K562 (cell line): Measurements from ENCODE around the gene TRIM24. TPM values are rescaled to one million over a fixed set of nuclear protein-coding genes. Genes with fewer than 3 reads are reported as not detected.
A peak's percentile ranks its signal among the peaks of the same experiment; 100 is the strongest.

Experiments
- BRD9 ChIP-seq: fragments of 450-650 bp; IDR thresholded peaks from 2 replicates; pipeline ENCODE4 v1.6.1; 2018; ENCODE audit warnings: low read depth; ENCODE audit not compliant: partially characterized antibody
- CBX1 ChIP-seq: sonication (generic); IDR thresholded peaks from 2 replicates; pipeline ENCODE4 v1.6.1; 2016; ENCODE audit warnings: antibody characterized with exemption, low read depth, mild to moderate bottlenecking
- ERF ChIP-seq: fragments of 450-650 bp; formaldehyde crosslinking; IDR thresholded peaks from 2 replicates; pipeline ENCODE4 v1.4.0; 2020; ENCODE audit warnings: mild to moderate bottlenecking, mixed read lengths
- FOXO4 ChIP-seq: fragments of 450-650 bp; formaldehyde crosslinking; IDR thresholded peaks from 2 replicates; pipeline ENCODE4 v1.4.0; 2020; ENCODE audit warnings: mild to moderate bottlenecking, moderate library complexity
- GATA2 ChIP-seq: sonication (generic); formaldehyde crosslinking; IDR thresholded peaks from 2 replicates; pipeline ENCODE4 v1.4.0; 2020; ENCODE audit warnings: mild to moderate bottlenecking, missing genetic modification reagents
- JUN ChIP-seq, 2 experiments: sonication (generic) in 1 of 2; formaldehyde crosslinking in 1 of 2; IDR thresholded peaks; 2 replicates each; pipeline versions ENCODE4 v1.6.1 to v1.8.0; 2012 to 2022; ENCODE audit warnings: borderline replicate concordance in 2 of 2, mild to moderate bottlenecking in 2 of 2, improper control_type of control experiment in 1 of 2, low read depth in 1 of 2, low read length in 1 of 2, missing genetic modification reagents in 1 of 2
- MYC ChIP-seq, 2 experiments: fragments of 250-450 bp in 1 of 2; sonication (Bioruptor Pico) in 1 of 2; IDR thresholded peaks; 2 replicates each; pipeline versions ENCODE4 v1.5.1 to v1.6.1; 2012 to 2021; ENCODE audit warnings: low read depth in 2 of 2, borderline replicate concordance in 1 of 2, improper control_type of control experiment in 1 of 2, low read length in 1 of 2, mild to moderate bottlenecking in 1 of 2, moderate library complexity in 1 of 2
- NFATC3 ChIP-seq: fragments of 450-650 bp; IDR thresholded peaks from 2 replicates; pipeline ENCODE4 v1.6.1; 2017; ENCODE audit warnings: mild to moderate bottlenecking
- POLR2AphosphoS2 ChIP-seq: IDR thresholded peaks from 2 replicates; pipeline ENCODE4 v1.6.1; 2012; ENCODE audit warnings: low read length, improper control_type of control experiment
- POLR2G ChIP-seq: fragments of 200-400 bp; formaldehyde crosslinking; IDR thresholded peaks from 2 replicates; pipeline ENCODE4 v1.6.1; 2017; ENCODE audit warnings: low read depth, mild to moderate bottlenecking, antibody characterized with exemption, low read length, moderate library complexity
- RERE ChIP-seq: sonication (generic); formaldehyde crosslinking; IDR thresholded peaks from 2 replicates; pipeline ENCODE4 v1.8.0; 2023; ENCODE audit warnings: missing genetic modification reagents, mild to moderate bottlenecking, borderline replicate concordance
- SMAD1 ChIP-seq: fragments of 150-350 bp; IDR thresholded peaks from 2 replicates; pipeline ENCODE4 v1.6.1; 2014; ENCODE audit warnings: low read length, low read depth; ENCODE audit not compliant: partially characterized antibody
- SUPT5H ChIP-seq: fragments of 450-650 bp; IDR thresholded peaks from 2 replicates; pipeline ENCODE4 v1.6.1; 2016
- TCF7 ChIP-seq: sonication (generic); IDR thresholded peaks from 2 replicates; pipeline ENCODE4 v1.6.1; 2016; ENCODE audit warnings: antibody characterized with exemption, borderline replicate concordance
- TEAD4 ChIP-seq, 2 experiments: sonication (generic) in 1 of 2; formaldehyde crosslinking in 1 of 2; IDR thresholded peaks; 2 replicates each; pipeline versions ENCODE4 v1.6.1 to v1.8.0; 2012 to 2022; ENCODE audit warnings: borderline replicate concordance in 1 of 2, inconsistent platforms in 1 of 2, low read length in 1 of 2, mild to moderate bottlenecking in 1 of 2, missing genetic modification reagents in 1 of 2
- ZBTB17 ChIP-seq: fragments of 450-650 bp; formaldehyde crosslinking; IDR thresholded peaks from 2 replicates; pipeline ENCODE4 v1.4.0; 2020; ENCODE audit warnings: mild to moderate bottlenecking
- ZNF507 ChIP-seq: conservative IDR thresholded peaks from 2 replicates; pipeline ENCODE4 v1.6.1; 2017; ENCODE audit warnings: missing genetic modification characterization, missing compliant biosample characterization
- ZZZ3 ChIP-seq: fragments of 450-650 bp; IDR thresholded peaks from 2 replicates; pipeline ENCODE4 v1.6.1; 2016; ENCODE audit warnings: antibody characterized with exemption, mild to moderate bottlenecking, moderate library complexity
- polyA plus RNA-seq, 8 experiments: library from polyadenylated mRNA; depleted of rRNA in 4 of 8; stranded (reverse) in 5 of 8; unstranded in 3 of 8; fragments of >200 nt; fragmentation: Nextera tagmentation in 2 of 8; fragmentation: Illumina TruSeq in 1 of 8; extraction: Ambion mirVana in 2 of 8; extraction: Trizol in 1 of 8; gene quantifications; 2 replicates each; pipeline versions ENCODE4 v1.2.1 to v1.2.3, GENCODE V29; 2011 to 2014; ENCODE audit warnings: inconsistent platforms in 1 of 8, missing spikeins in 1 of 8
- total RNA-seq, 7 experiments: library from RNA; depleted of rRNA in 6 of 7; stranded (reverse); fragments of >200 nt in 6 of 7; fragmentation: Illumina TruSeq in 2 of 7; extraction: Trizol in 2 of 7; gene quantifications; 2 replicates each; pipeline versions ENCODE4 v1.2.1 to v1.2.3, GENCODE V29; 2011 to 2021; ENCODE audit warnings: low replicate concordance in 1 of 7

The TRIM24 gene
- total and polyA plus RNA-seq, 9 of the 15 experiments (the other 6 are each of a cell fraction or from before 2014, with no cell fraction given) = 13.4 to 74.0 (median 41.7) TPM

GRCh38 chr7:138460176-138460648 lies at the start of gene TRIM24 (continued):
- 0 out of 2 replicates have a peak, but pooled peaks have one; percentile 9 for TF ChIP-seq FOXO4 (CRISPR knock-in tag)
- TF ChIP-seq POLR2G = peak; percentile 94
- TF ChIP-seq NFATC3 = no peak
- TF ChIP-seq GATA2 (CRISPR knock-in tag) = no peak
- no peak; the same call in 1 of the 2 replicates for TF ChIP-seq POLR2AphosphoS2
- TF ChIP-seq RERE = no peak; the same call in none of the 2 replicates
- peak; percentile 53; the same call in 1 of the 2 replicates for TF ChIP-seq TEAD4 (IDR thresholded peaks at IDR 0.05; ENCODE audit: low read length)
- TF ChIP-seq TEAD4 (CRISPR knock-in tag; IDR thresholded peaks at IDR 0.05; ENCODE audit: borderline replicate concordance) = 0 out of 2 replicates have a peak, but pooled peaks have one; percentile 82
- peak; percentile 77 for TF ChIP-seq CBX1
- peak; percentile 20; the same call in 1 of the 2 replicates for TF ChIP-seq ZBTB17
- TF ChIP-seq ERF (CRISPR knock-in tag) = peak; percentile 73; the same call in 1 of the 2 replicates
- 0 out of 2 replicates have a peak, but pooled peaks have one; percentile 32 for TF ChIP-seq TCF7
- peak; percentile 94 for TF ChIP-seq SUPT5H
- TF ChIP-seq MYC (IDR thresholded peaks at IDR 0.05; ENCODE audit: low read depth, low read length) = peak; percentile 76
- no peak for TF ChIP-seq MYC (CRISPR knock-in tag; IDR thresholded peaks at IDR 0.05; ENCODE audit: borderline replicate concordance, low read depth)
- TF ChIP-seq BRD9 = no peak
- peak; percentile 82 for TF ChIP-seq SMAD1
- no peak for TF ChIP-seq ZZZ3
- no peak for TF ChIP-seq JUN (IDR thresholded peaks at IDR 0.05; ENCODE audit: borderline replicate concordance, low read depth, low read length)
- TF ChIP-seq JUN (CRISPR knock-in tag; IDR thresholded peaks at IDR 0.05; ENCODE audit: borderline replicate concordance) = peak; percentile 39; the same call in 1 of the 2 replicates
- no peak for TF ChIP-seq ZNF507 (tag)
